HL-60/S4 treated with phorbol 12-myristate 13-acetate at 8.2 ng/mL for 4 days and 3 days (cell line): Measurements from ENCODE around the gene SS18L1.

Experiments used
- in situ Hi-C: fragments of 300-500 bp; cut with MboI; formaldehyde crosslinking; loops from 2 replicates; pipeline ENCODE4 v1.15.0; 2022; ENCODE audit warnings: low sequenced_read_pairs

Gene SS18L1

DNA sequence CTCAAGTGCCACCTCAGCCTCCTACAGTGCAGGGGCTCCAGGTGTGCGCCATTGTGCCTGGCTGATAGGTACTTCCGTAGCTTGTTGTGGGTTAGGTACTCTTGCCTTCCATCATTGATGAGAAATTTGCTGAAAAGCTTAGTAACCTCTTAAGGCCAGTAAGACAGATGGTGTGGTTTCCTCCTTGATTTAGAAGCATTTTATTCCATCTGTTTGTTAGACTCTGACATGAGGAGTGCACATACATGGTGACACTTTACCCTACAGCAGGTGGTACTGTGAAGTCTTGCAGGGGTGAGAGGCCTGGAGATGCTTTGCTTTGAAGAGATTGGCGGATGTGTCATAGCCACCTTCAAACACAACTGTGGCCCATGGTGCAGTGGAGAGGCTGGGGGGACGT is 24.5 kb downstream of the SS18L1 start:
- in situ Hi-C loops: no loop called here

- in situ Hi-C loops: no loop called here
Measured at GRCh38 chr20:62168890-62169435, 25.4 kb downstream of the SS18L1 start.

DNA sequence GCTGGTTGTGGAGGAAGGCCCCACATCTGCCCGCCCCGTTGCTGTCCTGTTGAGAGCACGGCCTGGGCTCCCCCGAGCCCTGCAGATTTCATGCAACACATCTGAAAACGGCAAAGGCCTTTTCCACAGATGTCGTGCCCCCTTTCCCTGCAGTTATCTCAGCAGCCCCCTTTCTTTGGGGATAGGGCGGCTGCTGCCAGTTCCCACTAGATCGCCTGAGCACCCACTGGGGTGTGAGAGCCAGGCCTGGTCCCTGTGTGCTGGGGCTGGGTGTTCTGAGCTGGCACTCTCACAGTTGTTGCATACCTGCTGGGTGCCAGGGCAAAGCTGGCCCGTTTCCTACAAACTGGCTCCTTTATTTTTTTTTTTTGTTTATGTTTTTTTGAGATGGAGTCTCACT is 27.0 kb downstream of the SS18L1 start:
- in situ Hi-C loops: no loop called here

DNA sequence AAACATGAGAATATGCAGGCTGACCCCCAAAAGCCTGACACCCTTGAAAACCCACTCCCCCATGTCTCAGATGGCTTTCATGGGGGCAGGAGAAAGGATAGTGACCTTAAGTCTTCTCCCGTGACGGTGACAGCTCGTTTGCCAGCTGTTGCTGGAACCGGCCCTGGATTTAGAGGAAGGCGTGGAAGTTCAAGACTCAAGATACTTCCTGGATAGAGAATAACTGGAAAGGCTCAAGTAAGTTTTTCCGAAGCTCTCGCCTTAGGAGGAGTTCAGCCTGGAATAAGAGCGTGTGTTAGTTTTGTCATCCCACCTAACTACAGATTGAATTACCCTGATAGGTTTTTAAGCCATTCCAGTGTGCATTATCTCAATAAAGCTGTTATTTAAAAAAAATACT is 27.7 kb downstream of the SS18L1 start:
- in situ Hi-C loops: no loop called here

DNA sequence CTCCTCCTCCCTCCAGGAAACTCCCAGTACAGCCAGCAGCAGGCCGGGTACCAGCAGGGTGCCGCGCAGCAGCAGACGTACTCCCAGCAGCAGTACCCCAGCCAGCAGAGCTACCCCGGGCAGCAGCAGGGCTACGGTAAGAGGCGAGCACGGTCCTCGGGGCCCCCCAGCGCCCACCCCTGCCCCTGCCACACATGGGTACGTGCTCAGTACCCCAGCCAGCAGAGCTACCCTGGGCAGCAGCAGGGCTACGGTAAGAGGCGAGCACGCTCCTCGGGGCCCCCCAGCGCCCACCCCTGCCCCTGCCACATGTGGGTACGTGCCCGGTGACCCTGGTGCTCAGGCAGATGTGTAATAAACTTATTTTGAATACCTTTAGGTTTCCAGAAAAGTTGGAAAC is 29.1 kb downstream of the SS18L1 start:
- in situ Hi-C loops: no loop called here

DNA sequence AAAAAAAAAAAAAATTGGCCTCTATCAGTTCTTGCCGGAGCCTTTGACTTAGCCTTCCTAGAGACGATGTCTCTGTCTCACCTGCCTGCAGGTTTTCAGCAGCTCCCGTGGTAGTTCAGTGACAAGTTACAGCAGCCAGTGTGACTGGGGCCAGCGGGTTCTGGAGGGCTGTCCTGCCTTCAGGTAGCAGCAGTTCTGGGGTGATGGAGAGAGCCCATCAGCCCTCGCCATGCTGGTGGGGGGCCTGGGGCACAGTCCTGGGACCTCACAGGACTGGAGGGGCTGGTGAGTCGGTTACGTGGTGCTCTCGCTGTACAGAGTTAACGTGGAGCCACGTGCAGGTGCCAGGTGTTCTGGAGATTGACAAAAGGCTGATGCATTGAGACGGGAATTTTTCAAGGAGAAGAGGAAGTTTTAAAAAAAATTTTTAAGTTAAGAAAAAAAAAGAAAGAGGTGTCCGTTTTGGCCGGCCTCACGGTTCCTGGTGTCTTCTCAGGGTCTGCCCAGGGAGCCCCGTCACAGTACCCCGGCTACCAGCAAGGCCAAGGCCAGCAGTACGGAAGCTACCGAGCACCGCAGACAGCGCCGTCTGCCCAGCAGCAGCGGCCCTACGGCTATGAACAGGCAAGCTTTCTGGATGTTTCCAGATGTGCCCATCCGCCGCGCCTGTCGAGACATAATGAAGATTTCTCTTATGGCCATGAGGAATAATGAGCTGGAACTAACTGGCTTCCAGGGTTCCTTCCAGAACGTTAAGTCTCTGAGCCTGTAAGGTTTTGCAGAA is 30.6 kb downstream of the SS18L1 start:
- in situ Hi-C loops: no loop called here

DNA sequence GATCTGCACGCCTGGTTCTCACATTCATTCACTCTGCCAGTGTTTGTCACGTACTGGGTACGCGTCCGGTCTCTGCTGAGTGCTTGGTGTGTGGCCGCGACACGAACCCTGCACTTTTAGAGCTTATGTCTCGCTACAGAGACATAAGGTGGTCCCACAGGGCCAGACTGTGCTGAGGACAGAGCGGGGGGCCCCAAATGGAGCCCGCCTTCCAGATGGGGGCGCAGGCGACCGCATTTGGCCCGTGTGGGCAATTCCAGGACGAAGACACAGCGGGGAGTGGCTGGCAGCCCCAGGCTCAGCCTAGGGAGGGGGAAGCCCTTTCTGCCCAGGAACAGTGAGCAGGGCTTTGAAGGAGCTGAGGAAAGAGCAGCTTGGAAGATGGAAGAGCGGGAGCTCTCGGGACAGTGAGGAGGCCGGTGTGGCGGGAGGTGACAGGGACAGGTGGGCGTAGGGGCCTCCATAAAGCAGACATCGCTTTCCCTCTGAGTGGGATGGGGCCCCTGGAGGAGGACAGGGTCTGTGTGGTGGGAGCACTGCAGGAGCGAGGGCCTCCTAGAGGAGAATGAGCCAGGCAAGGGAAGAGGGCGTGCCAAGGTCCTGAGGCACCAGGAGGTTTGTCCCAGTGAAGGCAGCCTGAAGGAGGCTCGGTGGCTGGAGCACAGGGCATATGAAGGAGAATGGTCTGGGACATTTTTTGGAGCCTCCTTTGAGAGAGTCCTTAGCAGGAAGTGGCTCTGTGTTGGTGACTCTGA is 31.5 kb downstream of the SS18L1 start:
- in situ Hi-C loops: no loop called here

DNA sequence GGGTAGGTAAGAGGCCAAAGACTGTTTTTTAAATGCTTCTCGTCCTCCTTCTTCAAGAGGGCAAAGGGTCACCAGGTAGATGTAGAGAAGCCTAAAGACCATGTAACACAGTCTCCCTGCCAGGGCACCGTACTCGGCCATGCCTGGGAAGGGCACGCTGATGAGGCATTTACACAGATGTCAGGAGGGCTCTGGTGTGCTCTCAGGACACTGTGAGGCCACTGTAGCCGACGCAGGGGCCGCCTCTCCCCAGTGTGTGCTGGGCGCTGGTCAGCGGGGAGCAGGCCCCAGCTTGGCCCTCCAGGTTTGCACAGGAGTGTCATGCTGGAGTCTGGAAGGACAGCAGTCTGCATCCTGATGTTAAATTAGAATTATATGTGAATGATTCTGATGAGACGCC is 32.1 kb downstream of the SS18L1 start:
- in situ Hi-C loops: no loop called here

DNA sequence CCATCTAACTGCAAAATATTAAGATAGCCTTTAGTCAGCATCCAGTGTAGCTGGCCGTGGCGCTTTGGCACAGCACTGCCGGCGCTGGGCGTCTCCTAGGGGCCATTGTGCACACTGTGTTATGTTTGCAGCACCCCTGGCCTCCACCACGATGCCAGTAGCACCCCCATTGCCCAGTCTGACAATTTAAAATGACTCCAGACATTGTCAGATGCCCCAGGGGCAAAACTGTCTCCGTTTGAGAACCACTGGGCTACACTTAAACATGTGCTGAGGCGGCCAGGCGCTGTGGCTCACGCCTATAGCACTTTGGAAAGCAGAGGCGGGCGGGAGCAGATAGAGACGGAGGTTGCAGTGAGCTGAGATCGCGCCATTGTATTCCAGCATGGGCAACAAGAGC is 33.3 kb downstream of the SS18L1 start:
- in situ Hi-C loops: no loop called here

DNA sequence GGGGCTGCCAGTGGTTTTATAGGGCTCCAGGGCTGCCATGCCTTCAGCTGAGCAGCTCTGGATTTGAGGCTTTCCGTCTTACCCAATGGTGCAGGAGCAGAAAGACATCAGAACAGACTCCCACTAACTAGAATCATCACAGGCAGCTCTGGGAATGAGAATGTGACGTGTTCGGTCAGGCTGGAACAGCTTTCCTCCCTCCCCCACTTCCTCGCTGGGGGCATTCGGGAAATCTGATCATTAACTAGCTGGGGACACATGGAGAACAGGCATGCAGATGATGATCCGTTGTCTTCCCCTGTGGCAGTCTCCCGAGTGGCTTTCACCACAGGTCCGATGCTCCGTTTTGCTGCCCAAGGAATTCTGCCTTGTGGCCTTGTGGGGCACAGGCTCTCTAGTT is 33.7 kb downstream of the SS18L1 start:
- in situ Hi-C loops: no loop called here

DNA sequence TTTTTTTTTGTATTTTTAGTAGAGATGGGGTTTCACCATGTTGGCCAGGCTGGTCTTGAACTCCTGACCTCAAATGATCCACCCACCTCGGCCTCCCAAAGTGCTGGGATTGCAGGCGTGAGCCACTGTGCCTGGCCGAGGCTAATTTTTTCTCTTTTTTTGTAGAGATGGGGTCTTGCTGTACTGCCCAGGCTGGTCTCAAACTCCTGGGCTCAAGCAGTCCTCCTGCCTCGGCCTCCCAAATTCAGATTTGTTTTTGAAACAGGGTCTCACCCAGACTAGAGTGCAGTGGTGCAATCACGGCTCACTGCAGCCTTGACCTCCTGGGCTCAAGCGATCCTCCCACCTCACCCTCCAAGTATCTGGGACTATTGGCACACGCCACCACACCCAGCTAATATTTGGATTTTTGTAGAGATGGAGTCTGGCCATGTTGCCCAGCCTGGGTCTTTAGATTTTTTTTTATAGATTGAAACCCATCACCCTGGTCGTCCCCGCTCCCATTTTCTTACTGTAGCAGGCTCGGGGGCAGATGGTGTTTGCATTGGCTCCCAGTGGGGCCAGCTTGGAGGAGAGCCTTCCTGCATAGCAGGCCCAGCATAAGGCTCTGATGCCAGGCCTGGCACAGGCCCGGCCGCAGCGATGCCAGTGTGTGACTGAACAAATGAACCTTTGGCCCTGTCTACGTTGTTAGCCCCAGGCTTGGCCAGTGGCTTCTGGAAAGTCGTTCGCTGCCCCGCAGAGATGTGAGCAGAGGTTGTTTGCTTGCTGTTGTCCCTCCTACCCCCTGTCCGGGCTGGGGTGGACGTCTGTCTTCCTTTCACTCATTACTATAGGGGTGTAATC is 35.0 kb downstream of the SS18L1 start:
- in situ Hi-C loops: no loop called here

DNA sequence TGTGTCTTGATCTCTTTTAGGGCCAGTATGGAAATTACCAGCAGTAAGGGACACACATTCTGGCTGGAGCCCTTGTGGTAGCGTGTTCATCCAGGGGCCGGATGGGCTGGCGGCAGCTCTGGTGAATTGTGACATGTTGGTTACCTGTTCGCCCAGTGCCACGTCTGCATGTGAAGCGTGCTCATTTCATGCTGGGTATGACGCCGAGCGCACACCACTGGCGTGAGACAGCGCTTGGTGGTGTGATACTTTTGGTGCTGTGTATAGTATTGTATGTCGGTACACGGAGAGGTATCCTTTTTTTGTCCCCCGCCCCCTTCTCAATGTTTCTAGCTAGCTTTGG is 35.6 kb downstream of the SS18L1 start:
- in situ Hi-C loops: no loop called here

- in situ Hi-C loops: no loop called here
Measured at GRCh38 chr20:62181808-62182207, 38.2 kb downstream of the SS18L1 start.

DNA sequence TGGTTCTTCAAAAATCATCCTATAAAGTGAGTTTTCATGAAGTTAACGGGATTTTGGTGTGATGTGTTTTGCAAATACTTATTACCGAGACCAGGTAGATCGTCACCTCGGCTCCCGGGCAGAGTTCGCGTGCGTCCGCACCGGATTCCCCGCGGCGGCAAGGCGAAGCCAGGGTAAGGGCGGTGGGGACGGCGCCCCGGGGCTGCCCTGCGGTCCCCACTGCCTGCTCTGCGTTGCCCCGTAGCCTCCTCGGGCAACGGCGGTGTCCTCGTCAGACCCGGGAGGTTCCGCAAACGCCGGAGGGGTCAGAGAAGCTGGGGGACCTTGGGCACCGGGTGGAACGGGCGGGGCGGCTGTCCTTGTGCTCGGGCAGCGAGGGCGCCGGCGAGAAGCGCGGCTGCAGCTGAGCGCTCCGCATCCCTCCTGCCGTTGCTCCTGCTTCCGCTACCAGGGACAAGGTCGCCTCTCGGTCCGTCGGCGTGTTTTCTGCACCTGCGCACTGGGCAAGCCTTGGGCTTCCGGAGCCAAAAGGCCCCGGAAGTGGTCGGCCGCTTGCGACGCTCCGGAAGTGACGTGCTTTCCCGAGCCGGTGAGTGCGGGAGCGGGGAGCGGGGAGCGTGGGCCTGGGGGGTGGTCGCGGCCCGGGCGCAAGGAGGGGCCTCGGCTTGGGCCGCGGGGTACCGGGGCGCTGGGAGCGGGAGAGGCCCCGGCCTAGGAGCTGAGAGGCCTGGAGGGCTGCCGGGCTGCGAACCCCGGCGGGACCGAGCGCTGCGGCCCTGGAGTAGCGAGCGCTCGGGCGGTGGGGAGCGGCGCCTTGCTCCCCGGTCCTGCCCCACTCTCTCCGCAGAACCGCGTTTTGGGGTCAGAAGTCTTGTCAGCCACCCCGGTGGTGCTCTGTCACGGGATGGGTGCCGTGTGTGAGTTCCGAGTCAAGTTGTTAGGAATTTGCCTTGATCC is 39.2 kb downstream of the SS18L1 start, which contains the start of gene MTG2:
Gene MTG2 (plus strand): TSS at position 560 of the 957 bp plus-strand sequence. CDS start 10,393 bp downstream, outside the sequence.
- in situ Hi-C loops: no loop called here

GRCh38 chr20:62183426-62184142 is 40.0 kb downstream of the SS18L1 start:
- in situ Hi-C loops: no loop called here

DNA sequence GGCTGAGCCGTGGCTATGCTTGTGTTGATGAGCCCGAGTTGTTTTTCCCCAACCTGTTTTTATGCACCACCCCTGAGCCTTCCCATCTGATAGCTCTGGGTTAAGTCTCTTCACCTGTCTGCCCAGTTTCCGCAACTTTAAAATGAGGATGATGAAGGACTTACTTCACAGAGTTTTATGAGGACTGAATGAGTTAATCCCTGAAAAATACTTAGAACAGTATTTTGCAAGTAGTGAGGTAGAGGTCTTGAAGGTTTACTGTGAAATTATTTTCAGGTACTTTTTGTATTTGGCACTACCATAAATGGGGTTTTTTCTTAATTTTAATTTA is 42.5 kb downstream of the SS18L1 start:
- in situ Hi-C loops: no loop called here

DNA sequence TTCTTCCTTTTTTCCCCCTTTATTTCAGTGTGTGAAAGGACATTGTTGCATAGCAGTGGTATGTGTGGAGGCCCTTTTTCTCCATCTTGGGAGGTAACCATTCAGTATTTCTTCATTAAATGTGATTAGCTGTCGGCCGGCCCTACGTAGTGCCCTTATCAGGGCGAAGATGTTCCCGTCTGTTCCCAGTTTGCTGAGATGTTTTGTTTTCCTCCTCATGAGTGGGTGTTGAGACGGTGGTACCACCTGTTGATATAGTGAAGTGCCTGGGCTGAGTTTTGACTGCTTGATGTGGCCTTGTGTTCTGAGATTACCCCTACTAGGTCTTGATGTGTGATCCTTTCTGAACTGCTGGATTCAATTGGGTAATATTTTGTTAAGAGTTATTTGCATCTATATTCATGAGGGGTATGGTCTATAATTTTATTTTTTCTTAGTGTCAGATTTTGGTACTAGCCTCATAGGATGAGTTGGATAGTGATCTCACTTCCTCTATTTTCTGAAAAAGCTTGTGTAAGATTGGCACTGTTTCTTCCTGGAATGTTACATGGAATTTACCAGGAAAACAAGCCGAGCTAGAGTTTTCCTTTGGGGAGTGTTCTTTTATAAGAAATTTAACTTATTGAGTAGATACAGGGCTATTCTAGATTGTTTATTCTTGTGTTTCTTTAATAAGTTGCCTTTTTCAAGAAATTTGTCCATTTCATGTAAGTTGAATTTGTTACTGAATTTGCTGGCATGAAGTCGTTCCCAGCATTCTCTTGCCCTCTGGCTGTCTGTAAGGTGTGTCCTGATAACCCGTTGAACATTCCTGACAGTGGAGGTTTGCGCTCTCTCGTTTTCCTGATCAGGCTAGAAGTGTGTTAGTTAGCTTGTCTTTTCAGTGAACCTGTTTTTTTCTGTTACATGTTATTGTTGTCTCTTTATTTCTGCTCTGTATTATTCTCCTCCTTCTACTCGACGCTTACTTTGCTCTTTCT is 43.6 kb downstream of the SS18L1 start:
- in situ Hi-C loops: no loop called here

GRCh38 chr20:62190639-62191411 is 47.3 kb downstream of the SS18L1 start:
- in situ Hi-C loops: no loop called here
